GM21390 (cell line): ENCODE data around the gene ITPRIP.

Source experiments
- ATAC-seq: cut with Tn5 transposase; IDR thresholded peaks from one replicate; pipeline ENCODE4 v1.9.1; 2021; ENCODE audit not compliant: unreplicated experiment

Gene ITPRIP

DNA sequence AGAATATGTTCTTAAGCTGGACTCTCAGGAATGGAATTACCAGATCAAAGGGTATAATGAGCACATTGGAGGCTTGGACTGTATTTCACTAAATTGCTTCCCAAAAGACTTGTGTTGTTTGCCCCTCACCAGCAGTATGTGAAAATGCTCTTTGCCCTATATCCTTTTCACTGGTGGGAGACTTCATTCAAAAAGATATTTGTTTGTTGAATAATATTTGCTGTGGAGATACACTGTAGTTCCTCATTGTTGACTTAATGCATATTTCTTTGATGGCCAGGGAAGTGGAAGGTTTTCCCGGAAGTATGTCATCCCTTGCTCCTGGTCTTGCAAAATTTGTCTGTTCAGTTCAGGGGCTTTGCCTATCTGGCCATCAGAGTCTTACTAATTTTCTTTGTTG lies 49.9 kb downstream of the ITPRIP start:
- no peak for ATAC-seq

DNA sequence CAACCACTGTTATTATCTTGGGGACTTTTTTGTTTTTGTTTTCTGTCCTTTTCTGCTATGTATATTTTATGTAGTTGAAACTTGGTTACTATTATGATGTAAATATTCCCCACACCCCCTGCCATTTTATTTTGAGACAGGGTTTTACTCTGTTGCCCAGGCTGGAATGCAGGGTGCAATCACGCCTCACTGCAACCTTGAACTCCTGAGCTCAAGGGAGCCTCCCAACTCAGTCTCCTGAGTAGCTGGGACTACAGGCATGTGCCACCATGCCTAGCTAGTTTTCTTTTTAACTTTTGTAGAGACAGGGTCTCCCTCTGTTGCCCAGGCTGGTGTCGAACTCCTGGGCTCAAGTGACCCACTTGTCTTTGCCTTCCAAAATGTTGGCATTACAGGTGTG lies 51.3 kb downstream of the ITPRIP start:
- no peak for ATAC-seq

DNA sequence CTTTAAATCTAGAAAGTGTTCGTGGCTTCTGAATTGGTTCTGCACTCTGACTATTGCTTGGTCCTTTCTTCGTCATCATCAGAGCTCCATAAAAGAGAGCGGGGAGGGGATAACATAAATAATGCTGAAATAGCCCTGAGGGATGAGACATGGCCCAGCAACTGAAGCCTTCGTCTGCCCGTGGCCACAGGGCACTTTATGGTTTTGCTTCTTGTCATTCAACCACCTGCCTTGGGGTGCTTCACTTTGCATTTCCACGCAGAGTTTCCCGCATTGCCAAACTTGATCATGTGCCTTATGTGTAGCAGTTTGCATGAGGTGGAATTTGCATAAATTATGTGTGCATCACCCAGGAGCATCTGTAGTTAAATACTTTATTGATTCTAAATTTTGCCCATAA lies 53.4 kb downstream of the ITPRIP start:
- no peak for ATAC-seq

DNA sequence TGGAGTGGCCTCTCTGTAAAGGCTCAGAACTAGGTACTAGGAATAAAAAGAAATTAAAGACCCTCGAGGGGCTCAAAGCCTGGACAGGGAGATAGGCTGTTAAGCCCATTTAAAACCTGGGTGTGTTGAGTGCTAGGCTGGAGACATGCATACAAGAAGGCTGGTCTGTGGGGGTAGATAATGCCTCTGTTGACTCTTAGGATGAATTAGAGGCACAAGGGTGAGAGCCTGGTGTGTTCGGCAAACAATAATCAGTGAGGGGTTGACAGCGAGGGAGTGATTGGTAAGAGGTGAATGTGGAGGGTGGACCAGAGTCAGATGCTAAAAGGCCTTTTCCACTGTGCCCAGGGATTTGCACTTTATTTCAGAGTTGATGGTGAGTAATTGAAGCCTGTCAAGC lies 56.6 kb downstream of the ITPRIP start:
- no peak for ATAC-seq

DNA sequence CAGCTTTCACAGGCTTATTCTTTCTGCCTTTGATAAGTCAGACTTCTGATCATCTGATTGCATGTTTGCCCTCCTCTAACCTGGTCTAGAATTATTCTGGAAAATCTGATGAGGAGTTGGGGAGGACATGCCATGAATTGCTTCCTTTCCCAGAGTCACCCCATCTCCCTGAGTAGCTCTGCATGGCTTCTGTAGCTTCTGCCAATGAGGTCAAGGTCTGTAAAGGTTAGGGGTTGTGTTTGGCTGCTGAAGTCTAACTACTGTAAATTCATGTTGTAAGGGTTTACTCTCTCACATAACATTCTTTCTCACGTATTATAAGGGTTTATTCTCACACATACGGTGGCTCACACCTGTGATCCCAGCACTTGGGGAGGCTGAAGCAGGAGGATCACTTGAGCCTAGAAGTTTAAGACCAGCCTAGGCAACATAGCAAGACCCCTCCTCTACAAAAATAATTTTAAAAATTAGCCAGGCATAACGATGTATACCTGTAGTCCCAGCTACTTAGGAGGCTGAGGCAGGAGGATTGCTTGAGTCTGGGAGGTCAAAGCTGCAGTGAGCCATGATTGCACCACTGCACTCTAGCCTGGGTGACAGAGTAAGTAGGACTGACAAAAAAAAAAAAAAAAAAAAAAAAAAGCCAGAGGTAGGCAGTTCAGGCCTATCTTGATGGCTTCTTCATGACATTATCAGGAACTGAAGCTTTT lies 58.6 kb downstream of the ITPRIP start:
- no peak for ATAC-seq

DNA sequence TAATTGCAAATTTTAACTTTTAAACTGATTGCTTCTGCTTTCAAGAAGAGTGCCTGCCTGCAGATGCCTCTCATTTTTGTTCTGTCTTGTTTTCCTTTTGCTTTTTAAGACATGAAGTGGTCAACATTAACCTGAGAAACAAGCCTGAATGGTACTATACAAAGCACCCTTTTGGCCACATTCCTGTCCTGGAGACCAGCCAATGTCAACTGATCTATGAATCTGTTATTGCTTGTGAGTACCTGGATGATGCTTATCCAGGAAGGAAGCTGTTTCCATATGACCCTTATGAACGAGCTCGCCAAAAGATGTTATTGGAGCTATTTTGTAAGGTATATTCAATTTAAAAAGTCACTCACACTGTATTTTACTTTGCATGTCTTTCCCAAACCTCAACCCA lies 60.5 kb downstream of the ITPRIP start:
- no peak for ATAC-seq

DNA sequence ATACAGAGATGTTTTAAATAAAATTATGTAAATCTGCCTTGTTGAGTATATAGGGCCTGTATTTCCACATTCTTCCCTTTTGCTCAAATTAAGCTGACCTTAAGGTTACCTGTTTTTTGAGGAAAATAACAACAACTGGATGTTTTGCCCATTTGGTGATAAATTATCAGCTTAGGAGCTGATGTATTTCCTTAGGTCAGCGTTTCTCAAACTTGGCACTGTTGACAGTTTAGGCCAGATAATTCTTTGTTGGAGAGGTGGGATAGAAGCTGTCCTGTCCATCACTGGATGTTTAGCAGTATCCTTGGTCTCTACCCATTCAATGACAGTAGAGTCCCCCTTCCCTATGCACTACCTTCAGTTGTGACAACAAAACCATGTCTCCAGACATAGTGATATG lies 62.1 kb downstream of the ITPRIP start:
- no peak for ATAC-seq

DNA sequence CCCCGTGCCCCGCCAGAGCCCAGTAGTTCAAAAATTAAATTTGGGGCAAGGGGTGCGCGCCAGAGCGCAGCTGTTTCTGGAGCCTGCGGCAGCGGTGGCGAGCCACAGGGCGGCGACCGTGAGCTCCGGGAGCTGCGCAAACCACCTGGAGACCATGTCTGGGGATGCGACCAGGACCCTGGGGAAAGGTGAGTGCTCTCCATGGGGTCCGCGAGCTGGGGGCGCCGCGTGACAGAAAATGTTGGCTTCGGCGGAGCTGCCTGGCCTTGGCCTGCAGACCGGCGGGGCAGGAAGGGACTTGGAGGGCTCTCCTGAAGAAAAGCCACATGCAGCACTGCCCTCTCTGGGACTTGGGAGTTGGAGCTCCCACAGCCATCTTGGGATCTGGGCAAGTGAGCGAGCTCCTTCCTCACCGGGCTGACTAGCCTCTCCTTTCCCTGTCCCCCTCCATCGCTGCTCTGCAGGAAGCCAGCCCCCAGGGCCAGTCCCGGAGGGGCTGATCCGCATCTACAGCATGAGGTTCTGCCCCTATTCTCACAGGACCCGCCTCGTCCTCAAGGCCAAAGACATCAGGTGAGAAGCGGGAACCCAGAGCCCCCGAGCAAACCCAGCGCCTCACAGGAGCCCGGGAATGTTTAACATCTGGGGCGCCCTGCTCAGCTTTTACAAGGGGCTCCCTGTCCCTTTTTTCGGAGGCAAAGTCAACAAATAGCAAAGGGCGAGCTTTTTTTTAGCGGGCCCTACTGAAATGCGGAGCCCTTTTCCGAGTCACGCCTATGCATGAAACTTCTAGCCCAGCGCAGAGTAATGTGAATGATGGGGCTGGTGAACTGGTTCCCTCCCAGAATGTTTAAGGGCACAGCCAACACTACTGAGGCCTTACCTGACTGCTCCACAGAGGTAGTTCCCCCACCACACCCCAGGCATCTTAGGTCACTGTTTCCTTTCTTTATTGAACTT lies 63.2 kb downstream of the ITPRIP start:
- ATAC-seq = peak; percentile 92

DNA sequence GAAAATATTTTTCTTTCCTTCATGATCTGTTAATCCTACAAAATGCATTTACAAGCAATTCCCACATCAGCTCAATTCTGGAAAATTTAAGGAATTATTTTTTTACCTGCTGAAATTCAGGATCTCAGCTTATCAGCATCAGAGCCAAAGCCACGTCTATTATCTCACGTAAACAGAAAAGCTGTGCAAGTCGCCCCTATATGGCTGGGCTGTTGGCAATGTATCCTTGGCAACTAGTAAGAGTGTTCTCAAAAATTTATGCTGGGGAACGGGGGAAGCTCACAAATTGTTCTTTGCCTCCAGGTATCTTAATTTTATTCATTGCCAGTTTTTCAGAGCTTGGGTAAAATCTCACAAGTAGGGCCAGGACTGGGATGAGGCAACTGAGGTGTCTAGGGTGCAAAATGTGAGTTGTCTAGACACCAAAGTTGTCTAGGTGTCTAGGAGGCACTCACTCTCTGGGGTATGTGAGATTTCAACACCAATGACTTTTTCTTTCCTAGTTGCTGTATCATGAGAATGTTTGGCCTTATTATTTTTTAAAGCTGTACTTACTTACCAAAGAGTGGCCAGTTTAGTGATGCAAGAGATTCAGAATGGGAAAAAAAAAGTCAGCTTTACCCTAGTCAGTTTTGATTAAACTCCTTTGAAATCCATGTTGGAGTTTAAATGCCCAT lies 64.2 kb downstream of the ITPRIP start:
- ATAC-seq = no peak

DNA sequence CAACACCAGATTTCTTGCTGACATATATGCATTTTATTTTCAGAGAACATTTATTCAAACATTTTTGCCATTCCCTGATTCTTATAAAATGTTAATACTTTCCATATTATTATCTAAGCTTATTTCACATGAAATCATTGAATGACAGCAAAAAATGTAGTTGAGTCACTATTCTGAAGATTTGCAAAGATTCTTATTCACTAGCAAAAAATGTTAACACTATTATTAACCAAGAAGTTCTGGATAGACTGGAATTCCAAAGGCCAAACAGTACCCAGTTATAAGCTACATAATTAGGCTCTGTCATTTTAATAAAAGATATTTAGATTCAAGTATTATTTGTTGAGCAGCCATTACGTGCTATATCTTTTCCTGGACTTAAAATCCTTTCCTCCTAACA lies 65.0 kb downstream of the ITPRIP start:
- ATAC-seq = no peak

DNA sequence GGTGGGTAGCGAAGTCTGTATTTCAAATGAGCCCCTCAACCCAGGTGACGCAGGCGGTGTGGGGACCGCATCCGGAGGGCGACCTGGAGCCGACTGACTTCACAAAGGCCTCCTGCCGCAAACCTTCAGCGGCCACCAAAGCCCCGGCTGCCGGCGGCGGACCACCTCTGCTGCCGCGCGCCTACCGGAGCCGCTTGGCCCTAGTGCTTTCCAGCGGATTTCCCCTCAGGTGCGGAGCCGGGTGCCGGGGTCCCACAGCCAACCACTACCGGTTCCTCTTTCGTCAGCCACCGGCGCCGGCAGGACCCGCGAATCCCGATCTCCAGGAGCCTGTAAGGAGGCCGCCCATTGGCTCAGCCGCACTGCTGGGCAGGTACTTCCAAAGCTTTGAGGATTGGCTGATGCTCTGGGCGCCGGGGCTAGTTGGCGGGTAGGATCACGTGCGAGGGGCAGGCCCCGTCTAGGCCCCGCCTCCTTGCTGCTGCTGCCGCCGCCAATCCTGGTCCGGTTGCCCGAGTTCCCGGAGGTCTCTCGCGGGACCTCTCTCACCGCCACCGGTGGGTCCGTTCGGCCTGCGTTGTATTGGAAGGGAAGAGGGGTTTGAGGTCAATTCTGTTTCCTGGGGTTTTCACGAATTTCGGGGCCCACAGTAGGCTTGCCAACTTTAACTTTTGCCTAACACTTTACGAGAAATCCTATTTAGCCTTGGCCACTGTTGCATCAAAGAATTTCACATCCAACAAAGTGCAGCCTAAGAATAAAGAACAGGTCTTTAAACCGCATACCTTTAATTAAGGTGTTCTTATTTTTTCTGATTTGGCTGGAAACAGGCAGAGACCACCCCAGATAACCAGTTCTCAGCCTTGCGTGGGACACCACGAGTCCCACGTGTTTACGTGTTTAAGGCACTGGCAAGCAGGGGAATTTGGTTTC lies 69.3 kb downstream of the ITPRIP start, which contains the start of gene GSTO2:
Gene GSTO2, plus strand, starts transcription at position 472 of the 933 bp plus-strand sequence. CDS start 5,732 bp downstream, outside the sequence.
- ATAC-seq = peak; percentile 99

DNA sequence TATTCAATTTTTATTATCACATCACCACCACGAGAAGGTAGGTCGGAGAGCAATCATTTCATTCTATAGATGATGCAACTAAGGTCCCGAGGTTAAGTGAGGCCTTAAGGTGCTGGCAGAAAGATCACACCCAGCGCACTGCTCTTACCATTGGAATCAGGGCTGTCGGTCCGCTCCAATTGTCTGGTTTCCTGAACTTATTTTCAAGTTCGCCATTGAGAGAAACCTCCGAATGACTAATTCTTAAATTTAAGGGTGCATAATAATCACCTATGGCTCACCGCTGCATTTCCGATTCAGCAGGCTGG lies 69.9 kb downstream of the ITPRIP start:
- no peak for ATAC-seq

DNA sequence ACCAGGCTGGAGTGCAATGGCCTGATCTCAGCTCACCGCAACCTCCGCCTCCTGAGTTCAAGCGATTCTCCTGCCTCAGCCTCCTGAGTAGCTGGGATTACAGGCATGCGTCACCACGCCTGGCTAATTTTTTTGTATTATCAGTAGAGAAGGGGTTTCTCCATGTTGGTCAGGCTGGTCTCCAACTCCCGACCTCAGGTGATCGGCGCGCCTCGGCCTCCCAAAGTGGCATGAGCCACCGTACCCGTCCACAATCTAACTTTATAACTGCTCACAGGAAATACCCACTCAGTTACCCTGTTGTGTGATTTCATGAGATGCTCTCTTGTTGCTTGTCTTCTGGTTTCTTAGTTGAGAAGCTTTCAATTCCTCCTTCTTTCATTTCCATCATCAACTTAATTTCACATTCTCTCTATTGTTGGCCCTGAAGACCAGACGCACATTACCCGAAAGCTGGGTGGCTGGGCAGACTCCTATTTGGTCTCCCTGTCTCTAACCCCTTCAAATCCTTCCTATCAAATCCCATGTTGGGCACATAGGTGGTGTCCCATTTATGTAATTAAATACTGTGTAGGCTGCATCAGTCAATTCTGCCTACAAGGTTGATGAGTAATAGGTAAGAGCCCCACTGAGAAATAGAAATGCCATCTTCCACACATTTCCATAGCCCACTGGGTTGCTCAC lies 70.4 kb downstream of the ITPRIP start:
- no peak for ATAC-seq

DNA sequence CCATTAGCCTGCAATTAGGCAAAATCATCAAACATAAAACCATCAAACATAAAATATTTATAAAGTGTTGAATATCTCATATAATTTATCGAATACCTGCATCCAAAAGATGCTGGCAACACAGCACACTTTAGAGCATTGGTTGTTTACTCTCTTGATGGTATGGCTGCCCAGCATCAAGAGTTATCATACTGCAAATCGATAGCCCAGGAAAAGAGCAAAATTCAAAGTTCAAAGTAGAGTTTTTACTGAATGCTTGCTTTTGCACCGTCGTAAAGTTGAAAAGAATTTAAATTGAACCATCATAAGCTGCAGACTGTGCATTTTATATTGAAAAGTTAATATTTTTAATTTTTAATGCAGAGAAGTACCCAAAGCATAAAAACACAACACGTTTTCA lies 73.5 kb downstream of the ITPRIP start:
- ATAC-seq = no peak

DNA sequence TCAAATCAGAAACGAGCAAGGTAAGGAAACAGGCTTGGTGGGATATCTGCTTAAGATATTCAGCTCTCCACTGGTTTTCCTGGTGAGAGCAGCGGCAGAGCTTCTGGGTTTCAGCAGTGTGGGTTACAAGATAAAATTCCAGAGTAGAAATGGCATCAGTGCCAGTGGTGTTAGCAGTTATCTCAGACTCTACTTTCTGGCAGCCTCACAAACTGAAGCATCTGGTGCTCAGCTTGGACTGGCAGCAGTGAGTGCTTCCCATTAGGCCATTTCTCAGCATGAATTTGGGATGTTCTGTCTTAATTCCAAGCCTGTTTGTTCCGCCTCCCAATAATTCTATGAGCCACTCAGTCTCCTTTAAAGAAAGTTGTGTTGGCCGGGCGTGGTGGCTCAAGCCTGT lies 76.2 kb downstream of the ITPRIP start:
- no peak for ATAC-seq

DNA sequence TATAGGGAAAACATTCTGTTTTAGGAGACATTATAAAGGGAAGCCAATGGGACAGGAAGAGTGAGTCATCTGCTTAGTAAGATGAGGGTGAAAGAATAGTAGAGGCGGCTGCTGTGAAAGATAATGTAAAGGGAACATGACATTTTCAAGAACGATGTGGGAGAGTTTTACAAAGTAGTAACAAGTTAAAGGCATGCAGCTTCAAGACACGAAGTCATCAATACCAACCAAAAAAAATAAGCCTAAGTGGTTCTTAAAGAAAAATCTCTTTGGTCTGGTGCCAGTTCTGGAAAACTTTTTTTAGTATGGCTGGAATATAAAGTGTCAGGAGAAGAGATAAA lies 77.5 kb downstream of the ITPRIP start:
- no peak for ATAC-seq

DNA sequence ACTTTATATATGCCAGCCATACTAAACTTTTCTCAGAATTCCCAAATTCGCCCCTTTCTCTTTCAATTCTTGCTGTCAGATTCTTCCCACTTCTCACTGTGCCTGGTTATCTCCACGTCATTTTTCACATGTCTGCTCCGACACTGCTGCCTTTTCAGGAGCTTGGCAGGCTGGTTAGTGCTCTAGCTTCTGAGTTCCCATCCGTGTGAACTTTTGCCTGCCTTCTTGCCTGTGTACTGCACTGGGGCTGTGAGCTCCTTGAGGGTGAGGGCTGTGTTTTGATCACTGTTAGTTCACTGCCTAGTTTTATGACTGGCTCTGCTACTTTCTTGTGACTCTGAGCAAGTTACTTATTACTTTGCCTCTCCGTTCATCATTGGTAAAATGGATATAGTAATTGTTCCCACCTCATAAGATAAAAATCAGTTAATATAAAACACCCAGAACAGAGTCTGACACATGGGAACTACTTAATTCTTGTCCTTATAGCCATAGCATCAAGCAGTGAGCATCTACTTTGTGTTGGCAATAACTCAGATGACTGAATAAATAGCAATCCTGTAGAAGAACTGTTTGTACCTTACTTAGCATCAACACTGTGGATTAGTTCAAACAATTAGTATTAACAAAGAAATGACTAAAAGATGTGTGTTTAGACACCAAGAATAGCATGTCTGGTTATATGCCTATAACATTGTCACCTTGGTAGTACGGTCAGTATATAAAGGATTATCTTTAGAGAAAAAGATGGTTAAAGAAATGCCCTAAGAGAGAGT lies 78.1 kb downstream of the ITPRIP start:
- no peak for ATAC-seq
